Hematopoietic multipotent progenitor cell treated with erythropoietin and hydrocortisone succinate and interleukin-3 and kit ligand, for 17 days (in vitro differentiated cells): ENCODE results near the gene AHRR.
"Not testable (repeated sequence)": the region's sequence is repeated elsewhere in the genome, so short reads cannot be mapped to it uniquely, and the experiment has no call there.

Experiments used
- DNase-seq: peaks from one replicate; pipeline ENCODE4 v3.0.0-alpha.2; 2015; ENCODE audit warnings: low spot score

AHRR gene

GRCh38 chr5:396531-396961 lies 75.0 kb downstream of the AHRR start:
- no peak for DNase-seq

GRCh38 chr5:398141-398474 lies 76.6 kb downstream of the AHRR start:
- DNase-seq: not testable (repeated sequence)

GRCh38 chr5:398475-399295 lies 77.2 kb downstream of the AHRR start:
- no peak for DNase-seq

GRCh38 chr5:399296-400281 lies 78.1 kb downstream of the AHRR start:
- DNase-seq: no peak

- no peak for DNase-seq
Observed at GRCh38 chr5:400282-401145, 79.0 kb downstream of the AHRR start.

GRCh38 chr5:401146-402034 lies 79.9 kb downstream of the AHRR start:
- DNase-seq: no peak

GRCh38 chr5:402219-402614 lies 80.7 kb downstream of the AHRR start:
- DNase-seq: not testable (repeated sequence)

- no peak for DNase-seq
Observed at GRCh38 chr5:402615-403359, 81.3 kb downstream of the AHRR start.

GRCh38 chr5:403995-404394 lies 82.5 kb downstream of the AHRR start:
- DNase-seq: no peak

GRCh38 chr5:404666-405241 lies 83.2 kb downstream of the AHRR start:
- DNase-seq: no peak

- DNase-seq: no peak
Observed at GRCh38 chr5:405421-405820, 83.9 kb downstream of the AHRR start.

- DNase-seq: no peak
Observed at GRCh38 chr5:406041-406440, 84.5 kb downstream of the AHRR start.

GRCh38 chr5:407051-407450 lies 85.5 kb downstream of the AHRR start:
- DNase-seq: no peak

GRCh38 chr5:407801-408268 lies 86.3 kb downstream of the AHRR start:
- DNase-seq: no peak

- no peak for DNase-seq
Observed at GRCh38 chr5:410911-411517, 89.5 kb downstream of the AHRR start.

- DNase-seq: no peak
Observed at GRCh38 chr5:411728-412127, 90.2 kb downstream of the AHRR start.

GRCh38 chr5:414991-415927 lies 93.7 kb downstream of the AHRR start:
- not testable (repeated sequence) for DNase-seq
